Vagina (tissue), 2 donors: ENCODE data around the gene CARD6.
"Not testable (repeated sequence)": the region's sequence is repeated elsewhere in the genome, so short reads cannot be mapped to it uniquely, and the experiment has no call there.

Experiments used
- CTCF ChIP-seq, 3 experiments: fragments of 450-650 bp in 2 of 3; fragments of 200-600 bp in 1 of 3; sonication (generic) in 1 of 3; IDR thresholded peaks; one replicate each; pipeline ENCODE4 v1.5.1; 2017 to 2019; ENCODE audit warnings: antibody characterized with exemption in 3 of 3, mild to moderate bottlenecking in 2 of 3, moderate library complexity in 2 of 3
- POLR2A ChIP-seq, 2 donors: fragments of 450-650 bp; IDR thresholded peaks; one replicate each; pipeline ENCODE4 v1.6.1; 2017; ENCODE audit warnings: antibody characterized with exemption in 2 of 2, mild to moderate bottlenecking in 2 of 2, moderate library complexity in 2 of 2

GRCh38 chr5:40794340-40794739, 46.8 kb upstream of the CARD6 start:
- TF ChIP-seq POLR2A, CTCF (IDR thresholded peaks at IDR 0.05): not testable (repeated sequence)
